Retina (tissue), 1 donor: Measurements from ENCODE around the gene BCAP29.

Source experiments
- DNase-seq: peaks from one replicate; pipeline ENCODE4 v3.0.0-alpha.2; 2016

The BCAP29 gene

DNA sequence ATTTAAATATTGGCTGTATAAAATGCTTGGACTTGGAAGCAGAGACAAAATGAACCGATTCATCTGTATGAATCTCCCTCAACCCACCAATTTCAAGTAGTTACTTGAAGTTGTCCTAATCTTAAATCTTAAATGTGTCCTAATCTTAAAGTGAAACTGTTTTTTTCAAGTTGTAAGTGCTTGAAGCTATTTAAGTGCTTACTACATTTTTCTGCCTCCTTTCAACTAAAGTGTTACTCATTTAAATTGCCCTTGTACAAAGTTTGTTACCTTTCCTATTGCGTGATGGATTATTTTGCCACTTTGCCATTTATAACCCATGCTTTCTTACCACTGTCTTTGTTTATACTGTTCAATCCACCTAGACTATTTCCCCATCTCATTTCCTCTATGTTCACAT, 2.8 kb downstream of the BCAP29 start:
- no peak for DNase-seq

- DNase-seq: no peak
Measured at GRCh38 chr7:107584716-107585115, 4.7 kb downstream of the BCAP29 start.

DNA sequence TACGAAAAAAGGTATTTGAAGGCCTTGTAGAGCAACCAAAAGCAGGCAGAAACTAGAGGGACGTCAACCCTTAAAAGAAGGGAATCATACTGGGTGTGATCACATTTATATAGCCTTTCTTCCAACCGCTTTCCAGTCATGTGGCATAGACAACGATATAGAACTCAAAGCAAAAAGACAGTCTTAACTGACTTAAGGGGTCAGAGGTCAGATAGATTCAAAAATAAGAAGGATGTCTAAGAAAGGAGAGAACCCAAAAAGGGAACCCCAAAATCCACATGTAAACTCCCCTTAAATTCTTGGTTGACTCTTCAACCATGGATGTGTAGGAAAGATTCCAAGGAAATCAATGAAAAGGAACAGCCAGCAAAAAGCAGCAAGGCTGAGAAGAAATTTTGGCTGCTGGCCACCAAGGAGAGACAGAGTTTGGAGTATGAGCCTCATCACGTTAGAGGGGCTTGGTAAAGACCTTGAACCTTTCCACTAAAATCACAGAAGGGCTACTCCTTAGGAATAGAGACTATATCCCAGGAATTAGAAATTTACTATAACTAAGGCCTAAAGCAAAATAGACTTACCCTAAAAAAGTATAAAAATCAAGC, 8.6 kb downstream of the BCAP29 start:
- DNase-seq: no peak

DNA sequence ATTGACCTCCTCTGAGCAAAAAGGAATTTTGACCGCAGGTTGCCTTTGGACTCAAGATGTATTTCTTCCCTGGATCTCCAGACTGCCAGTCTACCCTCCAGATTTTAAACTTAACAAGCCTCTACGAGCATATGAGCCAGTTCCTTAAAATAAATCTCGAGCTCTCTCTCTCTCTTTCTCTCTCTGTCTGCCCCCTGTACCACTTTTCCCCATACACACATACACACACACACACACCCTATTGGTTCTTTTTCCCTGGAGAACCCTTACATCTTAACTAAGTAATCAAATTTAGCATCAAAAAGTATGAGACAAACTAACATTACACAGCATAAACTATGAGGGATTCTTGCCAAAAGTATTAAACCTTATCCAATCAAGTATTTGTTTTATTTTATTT, 11.4 kb downstream of the BCAP29 start:
- DNase-seq: no peak

DNA sequence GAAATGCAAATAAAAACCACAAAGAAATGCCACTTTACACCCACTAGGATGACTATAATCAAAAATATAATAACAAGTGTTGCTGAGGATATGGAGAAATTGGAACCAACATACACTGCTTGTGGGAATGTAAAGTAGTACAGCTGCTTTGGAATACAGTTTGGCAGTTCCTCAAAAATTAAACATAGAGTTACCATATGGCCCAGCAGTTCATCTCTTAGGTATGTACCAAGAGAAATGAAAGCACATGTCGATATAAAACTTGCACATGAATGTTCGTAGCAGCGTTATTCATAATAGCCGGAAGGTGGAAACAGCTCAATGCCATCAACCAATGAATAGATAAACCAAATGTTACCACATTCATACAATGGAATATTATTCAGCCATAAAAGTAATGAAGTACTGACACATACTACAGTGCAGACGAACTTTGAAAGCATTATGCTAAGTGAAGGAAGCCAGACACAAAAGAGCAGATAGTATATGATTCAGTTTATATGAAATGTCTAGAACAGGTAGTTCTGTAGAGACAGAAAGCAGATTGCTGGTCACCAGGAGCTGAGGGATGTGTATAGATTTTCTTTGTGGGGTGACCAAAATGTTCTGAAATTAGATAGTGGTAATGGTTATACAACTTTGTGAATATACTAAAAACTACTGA, 12.4 kb downstream of the BCAP29 start:
- DNase-seq: no peak

DNA sequence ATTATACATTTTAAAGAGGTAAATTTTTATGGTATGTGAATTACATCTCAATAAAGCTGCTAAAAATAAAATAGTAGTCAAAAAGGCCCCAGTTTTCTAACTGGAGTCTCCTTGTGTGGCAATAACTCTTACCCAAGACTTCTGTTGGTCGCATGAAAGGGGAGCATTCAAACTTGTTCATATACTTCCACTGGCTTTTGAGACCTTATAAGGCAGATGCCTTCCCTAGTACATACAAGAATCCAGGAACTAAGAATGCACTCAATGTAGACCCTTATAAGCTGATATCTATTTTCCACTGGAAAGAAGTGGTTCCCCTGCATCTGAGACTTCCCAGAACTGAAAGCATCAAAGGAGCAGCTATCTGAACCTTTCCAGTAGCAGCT, 13.0 kb downstream of the BCAP29 start:
- no peak for DNase-seq

GRCh38 chr7:107594961-107595737, 15.1 kb downstream of the BCAP29 start:
- DNase-seq: no peak

DNA sequence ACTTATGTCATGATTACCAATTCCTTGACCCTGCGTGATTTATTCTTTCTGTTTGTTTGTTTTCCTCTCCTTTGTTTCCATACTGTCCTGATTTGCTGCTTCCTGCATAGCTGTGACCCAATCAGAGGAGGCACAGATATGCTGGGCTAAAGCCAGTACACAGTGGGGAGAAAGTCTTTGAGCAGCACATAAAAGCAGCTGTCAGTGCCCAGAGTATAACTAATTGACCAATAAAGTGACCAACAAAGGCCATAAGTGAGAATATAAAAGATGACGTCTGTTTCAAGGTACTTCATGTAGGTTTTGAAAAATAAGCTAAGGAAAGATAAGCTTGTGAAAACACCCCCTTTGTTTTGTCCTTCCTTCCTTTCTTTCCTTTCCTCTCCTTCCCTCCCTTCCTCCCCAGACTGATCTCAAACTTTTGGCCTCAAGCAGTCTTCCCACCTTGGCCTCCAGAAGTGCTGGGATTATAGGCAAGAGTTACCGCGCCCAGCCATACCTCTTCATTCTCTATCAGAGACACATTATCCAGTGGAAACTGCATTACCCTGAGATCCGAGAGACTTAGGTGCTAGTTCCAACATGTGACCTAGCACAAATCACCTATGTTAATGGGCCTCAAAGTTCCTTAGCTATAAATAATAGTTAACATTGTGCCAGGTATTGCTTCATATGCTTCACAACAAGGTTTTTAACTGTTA, 17.0 kb downstream of the BCAP29 start:
- DNase-seq: no peak

- DNase-seq: no peak
Measured at GRCh38 chr7:107597582-107597916, 17.5 kb downstream of the BCAP29 start.

GRCh38 chr7:107597953-107598352, 17.9 kb downstream of the BCAP29 start:
- no peak for DNase-seq

DNA sequence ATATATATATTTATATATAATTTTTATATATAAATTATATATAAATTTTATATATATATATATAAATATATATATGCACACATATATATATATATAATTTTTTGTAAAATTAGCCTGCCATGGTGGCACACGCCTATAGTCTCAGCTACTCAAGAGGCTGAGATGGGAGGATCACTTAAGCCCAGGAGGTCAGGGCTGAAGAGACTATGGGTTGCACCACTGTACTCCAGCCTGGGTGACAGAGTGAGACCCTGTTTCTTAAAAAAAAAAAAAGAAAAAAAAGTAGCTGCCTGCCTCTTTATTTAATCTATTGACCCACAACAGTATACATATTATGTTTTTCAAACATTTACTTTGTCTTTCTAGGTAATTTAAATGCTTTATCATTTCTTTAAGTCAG, 19.2 kb downstream of the BCAP29 start:
- no peak for DNase-seq

- no peak for DNase-seq
Measured at GRCh38 chr7:107600816-107601215, 20.8 kb downstream of the BCAP29 start.

DNA sequence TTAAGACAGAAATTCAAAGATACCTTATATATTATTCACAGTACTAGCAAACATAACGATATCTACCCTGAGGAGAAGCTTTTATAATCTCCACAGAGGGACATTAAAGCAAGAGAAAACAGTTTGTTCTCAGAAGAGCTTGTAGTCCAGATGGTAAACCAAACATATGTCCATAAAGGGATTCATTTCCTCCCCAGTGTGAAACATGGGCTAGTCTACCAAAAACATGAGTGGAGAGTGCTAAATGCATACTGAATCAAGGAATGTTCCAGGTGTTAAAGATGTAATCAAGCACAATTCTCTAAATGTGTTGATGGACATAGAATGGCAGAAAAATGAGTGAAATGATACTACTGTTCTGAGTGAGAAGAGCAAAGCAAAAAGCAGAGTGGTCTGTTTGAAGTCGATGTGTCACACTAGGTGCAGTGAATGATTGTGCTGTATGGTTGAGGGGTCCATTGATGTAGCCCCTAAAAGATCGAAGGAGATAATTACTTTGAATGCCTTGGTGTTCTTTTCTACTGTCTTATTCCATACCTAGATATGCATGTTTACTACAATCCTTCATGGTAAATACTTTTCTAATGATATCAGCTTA, 25.3 kb downstream of the BCAP29 start:
- no peak for DNase-seq

DNA sequence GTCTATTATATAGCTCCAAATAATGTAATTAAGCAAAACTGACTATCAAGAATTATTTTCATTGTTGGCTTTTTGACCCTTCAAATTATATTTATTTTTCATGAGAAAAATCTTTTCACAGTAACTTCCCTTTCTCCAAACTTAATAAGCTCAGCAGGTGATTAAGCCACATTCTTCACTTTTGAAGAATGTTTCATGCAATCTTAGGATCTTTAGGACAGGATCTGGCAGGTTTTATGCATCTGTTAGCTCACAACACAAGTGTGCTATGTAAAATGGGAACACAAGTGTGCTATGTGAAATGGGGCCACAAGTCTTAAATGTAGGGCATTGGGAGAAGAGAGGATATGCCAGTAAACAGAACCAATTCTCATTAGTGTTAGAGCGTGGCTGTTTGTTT, 26.3 kb downstream of the BCAP29 start:
- DNase-seq: no peak

DNA sequence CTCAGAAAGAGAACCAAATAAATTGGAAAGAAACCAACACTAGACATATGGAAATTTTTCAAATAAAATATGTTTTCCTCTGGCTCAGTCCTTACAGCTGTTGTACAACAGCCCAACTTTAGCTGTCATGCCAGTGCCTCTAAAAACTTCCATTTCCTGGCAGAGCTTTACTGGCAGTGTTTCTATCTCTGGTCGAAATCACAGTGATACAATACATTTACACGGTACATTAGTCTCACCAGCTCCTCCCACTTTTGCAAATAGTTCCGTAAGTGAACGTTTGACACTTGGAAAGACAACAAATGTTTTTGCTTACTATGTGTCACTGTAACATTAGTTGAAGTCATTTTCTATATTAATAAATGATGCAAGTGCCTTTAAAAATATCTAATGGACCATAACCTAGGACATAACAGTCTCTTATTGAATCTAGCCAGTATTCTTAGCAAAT, 29.8 kb downstream of the BCAP29 start:
- DNase-seq: no peak

DNA sequence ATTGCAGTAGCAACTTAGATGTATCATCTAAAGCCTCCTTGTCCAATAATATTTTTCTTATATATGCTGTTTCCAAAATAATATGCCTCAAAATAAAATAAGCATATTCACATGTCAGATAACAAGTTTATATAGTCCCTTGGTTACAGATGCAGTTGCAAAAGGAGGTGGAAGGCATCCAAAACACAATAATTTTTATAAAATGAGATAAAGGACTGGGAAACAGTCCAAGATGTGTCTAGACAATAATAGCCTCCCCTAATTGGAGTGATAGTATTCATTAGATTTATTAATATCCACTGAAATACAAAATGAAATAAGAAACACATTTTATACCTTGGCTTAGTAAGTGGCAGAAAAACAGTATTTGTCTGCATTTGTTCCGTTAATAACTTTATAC, 30.3 kb downstream of the BCAP29 start:
- DNase-seq: no peak

GRCh38 chr7:107613439-107613838, 33.4 kb downstream of the BCAP29 start:
- no peak for DNase-seq

- no peak for DNase-seq
Measured at GRCh38 chr7:107613948-107614347, 33.9 kb downstream of the BCAP29 start.

- no peak for DNase-seq
Measured at GRCh38 chr7:107614425-107614824, 34.4 kb downstream of the BCAP29 start.

- DNase-seq: no peak
Measured at GRCh38 chr7:107615910-107616680, 36.0 kb downstream of the BCAP29 start.

GRCh38 chr7:107622429-107622828, 42.4 kb downstream of the BCAP29 start:
- DNase-seq: no peak

- DNase-seq: no peak
Measured at GRCh38 chr7:107622894-107623293, 42.8 kb downstream of the BCAP29 start.
